Measurements from ENCODE around the gene SBNO1.
A peak's percentile ranks its signal among the peaks of the same experiment; 100 is the strongest.

SBNO1 gene

GRCh38 chr12:123264642-123265041, 100.0 kb downstream of the SBNO1 start:
- peaks cover 18% of the 10 kb centered on the region for H3K4me1 ChIP-seq (ENCODE audit: insufficient read depth, low read length, poor library complexity, severe bottlenecking)
- H3K36me3 ChIP-seq (ENCODE audit: insufficient read depth, low read length): peaks cover 35% of the 10 kb centered on the region; the same call in 1 of the 2 replicates
- no peak overlapping the region for H3K4me3 ChIP-seq (ENCODE audit: low read length, poor library complexity, severe bottlenecking)
- H3K79me2 ChIP-seq (ENCODE audit: insufficient read depth, low read length): peaks cover 52% of the 10 kb centered on the region; the same call in 1 of the 2 replicates
- H3F3A ChIP-seq (ENCODE audit: low read depth): 0 out of 2 replicates have a peak, but pooled peaks cover 6% of the 10 kb centered on the region
- no peaks in the 10 kb centered on the region for H3K27me3 ChIP-seq (ENCODE audit: insufficient read depth, low read length, poor library complexity, severe bottlenecking)
- no peaks in the 10 kb centered on the region for H3K9me3 ChIP-seq (ENCODE audit: insufficient read depth, low read depth, low read length)
- H4K20me1 ChIP-seq (ENCODE audit: insufficient read depth, low read length, poor library complexity, severe bottlenecking): peaks cover 6% of the 10 kb centered on the region
- no peak overlapping the region for H3K4me2 ChIP-seq (ENCODE audit: low read depth, low read length, poor library complexity, severe bottlenecking)
- TF ChIP-seq CTCF (conservative IDR thresholded peaks at IDR 0.05; ENCODE audit: low read length) (peak; percentile 57), EZH2phosphoT487 (IDR thresholded peaks at IDR 0.05; ENCODE audit: borderline replicate concordance) (no peak)
- no peak overlapping the region for H2AFZ ChIP-seq (ENCODE audit: low read length)
- no peak overlapping the region for H3K9ac ChIP-seq (ENCODE audit: low read depth, low read length, poor library complexity, severe bottlenecking)
- H3K9me2 ChIP-seq (replicated peaks; ENCODE audit: low read depth, low read length): no peaks in the 10 kb centered on the region

- peaks cover 39% of the 10 kb centered on the region; the same call in 1 of the 2 replicates for H3K79me2 ChIP-seq (ENCODE audit: insufficient read depth, low read length)
- H3F3A ChIP-seq (ENCODE audit: low read depth): 0 out of 2 replicates have a peak, but pooled peaks cover 6% of the 10 kb centered on the region
- H3K36me3 ChIP-seq (ENCODE audit: insufficient read depth, low read length): peaks cover 48% of the 10 kb centered on the region; the same call in 1 of the 2 replicates
- H3K9me3 ChIP-seq (ENCODE audit: insufficient read depth, low read depth, low read length): no peaks in the 10 kb centered on the region
- H3K4me1 ChIP-seq (ENCODE audit: insufficient read depth, low read length, poor library complexity, severe bottlenecking): peaks cover 7% of the 10 kb centered on the region
- no peaks in the 10 kb centered on the region for H3K9me2 ChIP-seq (replicated peaks; ENCODE audit: low read depth, low read length)
- TF ChIP-seq CTCF (conservative IDR thresholded peaks at IDR 0.05; ENCODE audit: low read length): no peak
- TF ChIP-seq EZH2phosphoT487 (IDR thresholded peaks at IDR 0.05; ENCODE audit: borderline replicate concordance): no peak
- H4K20me1 ChIP-seq (ENCODE audit: insufficient read depth, low read length, poor library complexity, severe bottlenecking): peaks cover 6% of the 10 kb centered on the region
- no peaks in the 10 kb centered on the region for H3K27me3 ChIP-seq (ENCODE audit: insufficient read depth, low read length, poor library complexity, severe bottlenecking)
- no peak overlapping the region for H3K4me3 ChIP-seq (ENCODE audit: low read length, poor library complexity, severe bottlenecking)
- no peak overlapping the region for H3K9ac ChIP-seq (ENCODE audit: low read depth, low read length, poor library complexity, severe bottlenecking)
- no peak overlapping the region for H3K4me2 ChIP-seq (ENCODE audit: low read depth, low read length, poor library complexity, severe bottlenecking)
- no peak overlapping the region for H2AFZ ChIP-seq (ENCODE audit: low read length)
Measured at GRCh38 chr12:123263196-123263817, 101.3 kb downstream of the SBNO1 start.

GRCh38 chr12:123261196-123261595, 103.5 kb downstream of the SBNO1 start:
- Histone ChIP-seq H3K4me1 (ENCODE audit: insufficient read depth, low read length, poor library complexity, severe bottlenecking) (no peaks in the 10 kb centered on the region), H2AFZ (ENCODE audit: low read length) (no peak overlapping the region)

More at GRCh38 chr12:123261196-123261595, 103.5 kb downstream of the SBNO1 start:
- Histone ChIP-seq H3K4me2 (ENCODE audit: low read depth, low read length, poor library complexity, severe bottlenecking) (no peak overlapping the region), H3K9me2 (replicated peaks; ENCODE audit: low read depth, low read length) (no peaks in the 10 kb centered on the region), H3K9ac (ENCODE audit: low read depth, low read length, poor library complexity, severe bottlenecking) (no peak overlapping the region), H3K79me2 (ENCODE audit: insufficient read depth, low read length) (peaks cover 20% of the 10 kb centered on the region; the same call in 1 of the 2 replicates), H3K4me3 (ENCODE audit: low read length, poor library complexity, severe bottlenecking) (no peak overlapping the region), H3K36me3 (ENCODE audit: insufficient read depth, low read length) (peaks cover 65% of the 10 kb centered on the region; the same call in 1 of the 2 replicates), H3F3A (ENCODE audit: low read depth) (no peaks in the 10 kb centered on the region), H3K9me3 (ENCODE audit: insufficient read depth, low read depth, low read length) (no peaks in the 10 kb centered on the region), H4K20me1 (ENCODE audit: insufficient read depth, low read length, poor library complexity, severe bottlenecking) (no peaks in the 10 kb centered on the region), H3K27me3 (ENCODE audit: insufficient read depth, low read length, poor library complexity, severe bottlenecking) (no peaks in the 10 kb centered on the region)
- TF ChIP-seq EZH2phosphoT487 (IDR thresholded peaks at IDR 0.05; ENCODE audit: borderline replicate concordance): no peak
- TF ChIP-seq CTCF (conservative IDR thresholded peaks at IDR 0.05; ENCODE audit: low read length): no peak

Measured in Loucy (cell line).